HepG2 (cell line): ENCODE measurements around the gene STK10. TPM values are rescaled to one million over a fixed set of nuclear protein-coding genes. Genes with fewer than 3 reads are reported as not detected.

Experiments
- ETV6 ChIP-seq: sonication (generic); formaldehyde crosslinking; conservative IDR thresholded peaks from 2 replicates; pipeline ENCODE4 v1.4.0; 2020; ENCODE audit warnings: missing genetic modification reagents
- HNRNPLL ChIP-seq: fragments of 200-400 bp; formaldehyde crosslinking; IDR thresholded peaks from 2 replicates; pipeline ENCODE4 v1.6.1; 2017; ENCODE audit warnings: mild to moderate bottlenecking, low read depth, low read length; ENCODE audit not compliant: poor library complexity, severe bottlenecking
- IRF2 ChIP-seq: IDR thresholded peaks from 2 replicates; pipeline ENCODE4 v1.6.1; 2018; ENCODE audit warnings: missing genetic modification reagents, missing compliant biosample characterization
- PHF21A ChIP-seq: sonication (generic); formaldehyde crosslinking; IDR thresholded peaks from 2 replicates; pipeline ENCODE4 v1.5.0; 2020; ENCODE audit warnings: mild to moderate bottlenecking, missing genetic modification reagents
- SOX13 ChIP-seq, 3 experiments: fragments of 450-650 bp in 1 of 3; sonication (generic) in 1 of 3; formaldehyde crosslinking in 1 of 3; IDR thresholded peaks in 2 of 3; conservative IDR thresholded peaks in 1 of 3; 2 replicates each; pipeline versions ENCODE4 v1.5.0 to v1.6.1; 2016 to 2020; ENCODE audit warnings: antibody characterized with exemption in 1 of 3, mild to moderate bottlenecking in 1 of 3, missing compliant biosample characterization in 1 of 3, missing genetic modification reagents in 1 of 3, moderate library complexity in 1 of 3
- SOX6 ChIP-seq, 2 experiments: fragments of 450-650 bp in 1 of 2; sonication (generic) in 1 of 2; formaldehyde crosslinking in 1 of 2; IDR thresholded peaks; 2 replicates each; pipeline versions ENCODE4 v1.4.0 to v1.6.1; 2017 to 2020; ENCODE audit warnings: antibody characterized with exemption in 1 of 2, mild to moderate bottlenecking in 1 of 2, missing genetic modification reagents in 1 of 2
- SRF ChIP-seq: IDR thresholded peaks from 2 replicates; pipeline ENCODE4 v1.6.1; 2011; ENCODE audit warnings: mild to moderate bottlenecking, low read depth, low read length, moderate library complexity
- ZNF296 ChIP-seq: sonication (generic); formaldehyde crosslinking; conservative IDR thresholded peaks from 2 replicates; pipeline ENCODE4 v1.5.0; 2020; ENCODE audit warnings: mild to moderate bottlenecking, missing genetic modification reagents
- ZNF678 ChIP-seq: sonication (generic); formaldehyde crosslinking; IDR thresholded peaks from 2 replicates; pipeline ENCODE4 v1.4.0; 2020; ENCODE audit warnings: mild to moderate bottlenecking, missing genetic modification reagents
- polyA plus RNA-seq, 8 experiments: library from polyadenylated mRNA; depleted of rRNA in 3 of 8; stranded (reverse) in 7 of 8; unstranded in 1 of 8; fragments of >200 nt; fragmentation: Illumina TruSeq in 4 of 8; extraction: Trizol in 4 of 8; gene quantifications; 2 replicates each; pipeline versions ENCODE4 v1.2.1 to v1.2.3, GENCODE V29; 2011 to 2016; ENCODE audit warnings: low read depth in 4 of 8, missing spikeins in 1 of 8, mixed read lengths in 1 of 8; ENCODE audit not compliant: insufficient read depth in 1 of 8
- total RNA-seq, 5 experiments: library from RNA; depleted of rRNA; stranded (reverse); fragments of >200 nt; fragmentation: Illumina TruSeq; extraction: Trizol; gene quantifications; 2 replicates each; pipeline ENCODE4 v1.2.3, GENCODE V29; 2016; ENCODE audit warnings: low read depth in 1 of 5
- TF ChIP-seq, protein P1 (sequence below), 2 experiments: IDR thresholded peaks; 2 replicates each; pipeline ENCODE4 v1.6.1; 2011 to 2012; ENCODE audit warnings: low read length in 2 of 2, borderline replicate concordance in 1 of 2, low read depth in 1 of 2, mild to moderate bottlenecking in 1 of 2, moderate library complexity in 1 of 2
- TF ChIP-seq, protein P2 (sequence below): IDR thresholded peaks from 2 replicates; pipeline ENCODE4 v1.6.1; 2018; ENCODE audit warnings: missing genetic modification reagents
- TF ChIP-seq, protein P3 (sequence below): sonication (generic); formaldehyde crosslinking; IDR thresholded peaks from 2 replicates; pipeline ENCODE4 v1.4.0; 2020; ENCODE audit warnings: missing genetic modification reagents

The STK10 gene
- total and polyA plus RNA-seq, 2 of the 13 experiments (the other 11 are each of a cell fraction or from before 2014, with no cell fraction given): 7.0 to 7.2 TPM

DNA sequence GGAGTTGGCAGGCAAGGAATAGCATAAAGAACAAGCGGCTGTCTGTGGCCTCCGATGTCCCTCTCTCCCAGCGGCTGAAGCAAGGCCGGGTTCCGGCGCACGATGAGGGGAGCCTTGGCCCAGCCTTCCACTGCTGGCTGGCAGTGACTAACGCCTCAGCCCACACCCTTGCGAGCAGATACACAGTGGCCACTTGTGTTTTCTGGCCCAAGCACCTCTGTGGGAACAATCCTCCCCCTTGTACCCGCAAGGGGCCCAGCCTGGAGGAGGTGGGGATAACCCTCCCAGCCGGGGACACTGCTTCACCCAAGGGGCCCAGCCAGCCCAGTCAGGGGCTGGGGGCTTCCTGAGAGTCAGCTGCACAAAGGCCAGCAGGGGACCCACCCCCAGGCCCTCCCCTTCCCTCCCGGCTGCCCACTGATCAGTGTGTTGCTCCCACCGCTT lies 23.2 kb downstream of the STK10 start (continued):
- TF ChIP-seq SOX13 (IDR thresholded peaks at IDR 0.05) (no peak), SOX13 (CRISPR knock-in tag; conservative IDR thresholded peaks at IDR 0.05 in 1 of 2, IDR thresholded peaks at IDR 0.05 in 1 of 2) (peak in 1 of 2 experiments; percentile 10; a peak in 1 of 4 replicates), IRF2 (CRISPR knock-in tag) (0 out of 2 replicates have a peak, but pooled peaks have one; percentile 7), HNRNPLL (peak; percentile 45), SRF (no peak), ZNF678 (CRISPR knock-in tag) (no peak), SOX6 (IDR thresholded peaks at IDR 0.05) (no peak), SOX6 (CRISPR knock-in tag; IDR thresholded peaks at IDR 0.05) (0 out of 2 replicates have a peak, but pooled peaks have one; percentile 8), PHF21A (CRISPR knock-in tag) (peak; percentile 22; the same call in 1 of the 2 replicates), ETV6 (CRISPR knock-in tag) (0 out of 2 replicates have a peak, but pooled peaks have one; percentile 46), ZNF296 (CRISPR knock-in tag) (0 out of 2 replicates have a peak, but pooled peaks have one; percentile 37)
- TF ChIP-seq, protein P1, sequence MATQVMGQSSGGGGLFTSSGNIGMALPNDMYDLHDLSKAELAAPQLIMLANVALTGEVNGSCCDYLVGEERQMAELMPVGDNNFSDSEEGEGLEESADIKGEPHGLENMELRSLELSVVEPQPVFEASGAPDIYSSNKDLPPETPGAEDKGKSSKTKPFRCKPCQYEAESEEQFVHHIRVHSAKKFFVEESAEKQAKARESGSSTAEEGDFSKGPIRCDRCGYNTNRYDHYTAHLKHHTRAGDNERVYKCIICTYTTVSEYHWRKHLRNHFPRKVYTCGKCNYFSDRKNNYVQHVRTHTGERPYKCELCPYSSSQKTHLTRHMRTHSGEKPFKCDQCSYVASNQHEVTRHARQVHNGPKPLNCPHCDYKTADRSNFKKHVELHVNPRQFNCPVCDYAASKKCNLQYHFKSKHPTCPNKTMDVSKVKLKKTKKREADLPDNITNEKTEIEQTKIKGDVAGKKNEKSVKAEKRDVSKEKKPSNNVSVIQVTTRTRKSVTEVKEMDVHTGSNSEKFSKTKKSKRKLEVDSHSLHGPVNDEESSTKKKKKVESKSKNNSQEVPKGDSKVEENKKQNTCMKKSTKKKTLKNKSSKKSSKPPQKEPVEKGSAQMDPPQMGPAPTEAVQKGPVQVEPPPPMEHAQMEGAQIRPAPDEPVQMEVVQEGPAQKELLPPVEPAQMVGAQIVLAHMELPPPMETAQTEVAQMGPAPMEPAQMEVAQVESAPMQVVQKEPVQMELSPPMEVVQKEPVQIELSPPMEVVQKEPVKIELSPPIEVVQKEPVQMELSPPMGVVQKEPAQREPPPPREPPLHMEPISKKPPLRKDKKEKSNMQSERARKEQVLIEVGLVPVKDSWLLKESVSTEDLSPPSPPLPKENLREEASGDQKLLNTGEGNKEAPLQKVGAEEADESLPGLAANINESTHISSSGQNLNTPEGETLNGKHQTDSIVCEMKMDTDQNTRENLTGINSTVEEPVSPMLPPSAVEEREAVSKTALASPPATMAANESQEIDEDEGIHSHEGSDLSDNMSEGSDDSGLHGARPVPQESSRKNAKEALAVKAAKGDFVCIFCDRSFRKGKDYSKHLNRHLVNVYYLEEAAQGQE (IDR thresholded peaks at IDR 0.05; ENCODE audit: borderline replicate concordance in 1 of 2, low read depth in 1 of 2, low read length in 2 of 2): 0 out of 4 replicates have a peak, but pooled peaks of 1 of the 2 experiments have one; percentile 23
- TF ChIP-seq, protein P2, sequence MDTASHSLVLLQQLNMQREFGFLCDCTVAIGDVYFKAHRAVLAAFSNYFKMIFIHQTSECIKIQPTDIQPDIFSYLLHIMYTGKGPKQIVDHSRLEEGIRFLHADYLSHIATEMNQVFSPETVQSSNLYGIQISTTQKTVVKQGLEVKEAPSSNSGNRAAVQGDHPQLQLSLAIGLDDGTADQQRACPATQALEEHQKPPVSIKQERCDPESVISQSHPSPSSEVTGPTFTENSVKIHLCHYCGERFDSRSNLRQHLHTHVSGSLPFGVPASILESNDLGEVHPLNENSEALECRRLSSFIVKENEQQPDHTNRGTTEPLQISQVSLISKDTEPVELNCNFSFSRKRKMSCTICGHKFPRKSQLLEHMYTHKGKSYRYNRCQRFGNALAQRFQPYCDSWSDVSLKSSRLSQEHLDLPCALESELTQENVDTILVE (CRISPR knock-in tag): no peak
- TF ChIP-seq, protein P3, sequence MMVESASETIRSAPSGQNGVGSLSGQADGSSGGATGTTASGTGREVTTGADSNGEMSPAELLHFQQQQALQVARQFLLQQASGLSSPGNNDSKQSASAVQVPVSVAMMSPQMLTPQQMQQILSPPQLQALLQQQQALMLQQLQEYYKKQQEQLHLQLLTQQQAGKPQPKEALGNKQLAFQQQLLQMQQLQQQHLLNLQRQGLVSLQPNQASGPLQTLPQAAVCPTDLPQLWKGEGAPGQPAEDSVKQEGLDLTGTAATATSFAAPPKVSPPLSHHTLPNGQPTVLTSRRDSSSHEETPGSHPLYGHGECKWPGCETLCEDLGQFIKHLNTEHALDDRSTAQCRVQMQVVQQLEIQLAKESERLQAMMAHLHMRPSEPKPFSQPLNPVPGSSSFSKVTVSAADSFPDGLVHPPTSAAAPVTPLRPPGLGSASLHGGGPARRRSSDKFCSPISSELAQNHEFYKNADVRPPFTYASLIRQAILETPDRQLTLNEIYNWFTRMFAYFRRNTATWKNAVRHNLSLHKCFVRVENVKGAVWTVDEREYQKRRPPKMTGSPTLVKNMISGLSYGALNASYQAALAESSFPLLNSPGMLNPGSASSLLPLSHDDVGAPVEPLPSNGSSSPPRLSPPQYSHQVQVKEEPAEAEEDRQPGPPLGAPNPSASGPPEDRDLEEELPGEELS (CRISPR knock-in tag): 0 out of 2 replicates have a peak, but pooled peaks have one; percentile 24
